Neural cell (in vitro differentiated cells): ENCODE results near the gene GNL2. TPM values are rescaled to one million over a fixed set of nuclear protein-coding genes. Genes with fewer than 3 reads are reported as not detected.

Experiments
- H2AFZ ChIP-seq: fragments of 200-600, 300-800 bp; sonication (generic), shearing (Covaris generic); 2 replicates; pipeline ENCODE4 v1.6.0; 2014; ENCODE audit warnings: low read depth, mild to moderate bottlenecking, antibody characterized with exemption, low read length, moderate library complexity
- H3F3A ChIP-seq: fragments of 200-600 bp; shearing (Covaris generic); 2 replicates; pipeline ENCODE4 v1.6.1; 2016; ENCODE audit warnings: mild to moderate bottlenecking, moderate library complexity, mixed read lengths, antibody characterized with exemption, low read length; ENCODE audit not compliant: insufficient read depth, poor library complexity, severe bottlenecking
- H3K27ac ChIP-seq: fragments of 200-600, 300-800 bp; sonication (generic), shearing (Covaris generic); 2 replicates; pipeline ENCODE4 v1.5.1; 2014; ENCODE audit warnings: mild to moderate bottlenecking, low read length, moderate library complexity
- H3K27me3 ChIP-seq: fragments of 300-800, 200-600 bp; sonication (generic), shearing (Covaris generic); 2 replicates; pipeline ENCODE4 v1.6.0; 2014; ENCODE audit warnings: mild to moderate bottlenecking, low read depth, low read length, moderate library complexity; ENCODE audit not compliant: insufficient read depth
- H3K36me3 ChIP-seq: fragments of 300-800, 200-600 bp; sonication (generic), shearing (Covaris generic); 2 replicates; pipeline ENCODE4 v1.5.1; 2014; ENCODE audit warnings: mild to moderate bottlenecking, antibody characterized with exemption, low read length, moderate library complexity; ENCODE audit not compliant: insufficient read depth
- H3K4me2 ChIP-seq: fragments of 300-800, 200-600 bp; sonication (generic), shearing (Covaris generic); 2 replicates; pipeline ENCODE4 v1.6.0; 2014; ENCODE audit warnings: mild to moderate bottlenecking, low read length
- H3K4me3 ChIP-seq: fragments of 300-800, 200-600 bp; sonication (generic), shearing (Covaris generic); 2 replicates; pipeline ENCODE4 v1.5.1; 2014; ENCODE audit warnings: mild to moderate bottlenecking, low read length, moderate library complexity
- H3K79me2 ChIP-seq: fragments of 200-600 bp; shearing (Covaris generic); replicated peaks from 2 replicates; pipeline ENCODE4 v1.6.0; 2014; ENCODE audit warnings: mild to moderate bottlenecking, low read length, moderate library complexity; ENCODE audit not compliant: insufficient read depth
- H3K9ac ChIP-seq: fragments of 300-800, 200-600 bp; sonication (generic), shearing (Covaris generic); 2 replicates; pipeline ENCODE4 v1.6.1; 2016; ENCODE audit warnings: mild to moderate bottlenecking, low read length, mixed read lengths
- H3K9me2 ChIP-seq: fragments of 200-600 bp; shearing (Covaris generic); 2 replicates; pipeline ENCODE4 v1.6.1; 2016; ENCODE audit warnings: mild to moderate bottlenecking, low read length, mixed read lengths; ENCODE audit not compliant: insufficient read depth
- H3K9me3 ChIP-seq: fragments of 200-600, 300-800 bp; sonication (generic), shearing (Covaris generic); 2 replicates; pipeline ENCODE4 v1.6.1; 2016; ENCODE audit warnings: mild to moderate bottlenecking, mixed run types, low read length, moderate library complexity, mixed read lengths
- H4K20me1 ChIP-seq: fragments of 200-600 bp; shearing (Covaris generic); 2 replicates; pipeline ENCODE4 v1.6.1; 2016; ENCODE audit warnings: mild to moderate bottlenecking, mixed run types; ENCODE audit not compliant: insufficient read depth
- EP300 ChIP-seq: fragments of 450-650 bp; conservative IDR thresholded peaks from 2 replicates; pipeline ENCODE4 v1.6.1; 2014; ENCODE audit warnings: antibody characterized with exemption, mild to moderate bottlenecking, moderate library complexity; ENCODE audit not compliant: poor library complexity, severe bottlenecking
- EZH2 ChIP-seq: fragments of 200-600, 300-800 bp; shearing (Covaris generic), sonication (generic); IDR thresholded peaks from 2 replicates; pipeline ENCODE4 v1.6.1; 2014; ENCODE audit warnings: antibody characterized with exemption, low read length, borderline replicate concordance, mild to moderate bottlenecking; ENCODE audit not compliant: insufficient read depth, poor library complexity, severe bottlenecking
- MXI1 ChIP-seq: fragments of 450-650 bp; conservative IDR thresholded peaks from 2 replicates; pipeline ENCODE4 v1.6.1; 2014; ENCODE audit warnings: antibody characterized with exemption, mild to moderate bottlenecking; ENCODE audit not compliant: poor library complexity, severe bottlenecking
- POLR2AphosphoS5 ChIP-seq: IDR thresholded peaks from 2 replicates; pipeline ENCODE4 v1.6.1; 2012
- RAD21 ChIP-seq: fragments of 450-650 bp; conservative IDR thresholded peaks from 2 replicates; pipeline ENCODE4 v1.6.1; 2014; ENCODE audit warnings: antibody characterized with exemption, mild to moderate bottlenecking, moderate library complexity
- REST ChIP-seq: IDR thresholded peaks from 2 replicates; pipeline ENCODE4 v1.6.1; 2012; ENCODE audit warnings: borderline replicate concordance
- SMC3 ChIP-seq: fragments of 450-650 bp; conservative IDR thresholded peaks from 2 replicates; pipeline ENCODE4 v1.6.1; 2014; ENCODE audit warnings: antibody characterized with exemption, mild to moderate bottlenecking, moderate library complexity; ENCODE audit not compliant: poor library complexity
- TAF1 ChIP-seq: IDR thresholded peaks from 2 replicates; pipeline ENCODE4 v1.6.1; 2012; ENCODE audit warnings: low read depth
- polyA minus RNA-seq: library from RNA; depleted of rRNA, polyadenylated mRNA; stranded (reverse); fragments of >200 nt; gene quantifications from 2 replicates; pipeline ENCODE4 v1.2.3, GENCODE V29; 2014
- polyA plus RNA-seq: library from polyadenylated mRNA; depleted of rRNA; stranded (reverse); fragments of >200 nt; gene quantifications from 2 replicates; pipeline ENCODE4 v1.2.3, GENCODE V29; 2014
- TF ChIP-seq, protein P1 (sequence below): fragments of 450-650 bp; IDR thresholded peaks from 2 replicates; pipeline ENCODE4 v1.5.1; 2014; ENCODE audit warnings: antibody characterized with exemption, mild to moderate bottlenecking, moderate library complexity; ENCODE audit not compliant: poor library complexity, severe bottlenecking

GNL2 gene
- polyA plus RNA-seq = 31.6 and 31.7 TPM in 2 replicates
- polyA minus RNA-seq = 55.8 and 57.4 TPM in 2 replicates

GRCh38 chr1:37595440-37596181 lies at the start of gene GNL2:
Gene GNL2, minus strand, starts transcription at chr1:37595937. Its CDS starts 115 bp downstream, at chr1:37595822.
- Histone ChIP-seq H3K27ac (peak within 1 kb of the TSS; percentile 44), H2AFZ (peak within 1 kb of the TSS; percentile 93), H3K9ac (peak within 1 kb of the TSS; percentile 62), H4K20me1 (no peaks in the 10 kb centered on the region), H3K79me2 (peaks cover 25% of the 10 kb centered on the region), H3K27me3 (no peaks in the 10 kb centered on the region), H3K36me3 (no peaks in the 10 kb centered on the region), H3K9me3 (no peaks in the 10 kb centered on the region), H3K9me2 (no peaks in the 10 kb centered on the region), H3K4me3 (peak within 1 kb of the TSS; percentile 76), H3K4me2 (peak within 1 kb of the TSS; percentile 90), H3F3A (no peaks in the 10 kb centered on the region)
- TF ChIP-seq EP300 (peak; percentile 40), POLR2AphosphoS5 (peak; percentile 92), EZH2 (no peak), MXI1 (peak; percentile 96), RAD21 (peak; percentile 57), REST (peak; percentile 57), SMC3 (peak; percentile 55), TAF1 (peak; percentile 65)
- TF ChIP-seq, protein P1, sequence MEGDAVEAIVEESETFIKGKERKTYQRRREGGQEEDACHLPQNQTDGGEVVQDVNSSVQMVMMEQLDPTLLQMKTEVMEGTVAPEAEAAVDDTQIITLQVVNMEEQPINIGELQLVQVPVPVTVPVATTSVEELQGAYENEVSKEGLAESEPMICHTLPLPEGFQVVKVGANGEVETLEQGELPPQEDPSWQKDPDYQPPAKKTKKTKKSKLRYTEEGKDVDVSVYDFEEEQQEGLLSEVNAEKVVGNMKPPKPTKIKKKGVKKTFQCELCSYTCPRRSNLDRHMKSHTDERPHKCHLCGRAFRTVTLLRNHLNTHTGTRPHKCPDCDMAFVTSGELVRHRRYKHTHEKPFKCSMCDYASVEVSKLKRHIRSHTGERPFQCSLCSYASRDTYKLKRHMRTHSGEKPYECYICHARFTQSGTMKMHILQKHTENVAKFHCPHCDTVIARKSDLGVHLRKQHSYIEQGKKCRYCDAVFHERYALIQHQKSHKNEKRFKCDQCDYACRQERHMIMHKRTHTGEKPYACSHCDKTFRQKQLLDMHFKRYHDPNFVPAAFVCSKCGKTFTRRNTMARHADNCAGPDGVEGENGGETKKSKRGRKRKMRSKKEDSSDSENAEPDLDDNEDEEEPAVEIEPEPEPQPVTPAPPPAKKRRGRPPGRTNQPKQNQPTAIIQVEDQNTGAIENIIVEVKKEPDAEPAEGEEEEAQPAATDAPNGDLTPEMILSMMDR = peak; percentile 32

DNA sequence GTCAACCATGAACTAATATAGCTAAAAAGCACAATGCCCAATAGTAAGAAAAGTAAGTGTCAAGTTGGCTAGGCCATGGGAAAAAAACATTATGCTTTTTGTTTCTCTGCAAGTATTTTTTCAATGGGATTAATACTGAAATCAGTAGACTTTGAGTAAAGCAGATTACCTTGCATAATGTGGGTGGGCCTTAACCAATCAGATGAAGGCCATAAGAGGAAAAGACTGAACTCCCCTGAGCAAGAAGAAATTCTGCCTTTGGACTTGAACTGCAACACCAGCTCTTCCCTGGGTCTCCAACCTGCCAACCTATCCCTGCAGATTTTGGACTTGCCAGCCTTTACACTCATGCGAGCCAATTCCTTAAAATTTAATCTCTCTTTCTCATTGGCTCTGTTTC lies 45.3 kb upstream of the GNL2 start:
- Histone ChIP-seq H3K27me3 (peaks cover 2% of the 10 kb centered on the region), H3K27ac (no peak overlapping the region), H3K9ac (no peak overlapping the region), H4K20me1 (no peaks in the 10 kb centered on the region), H3F3A (no peaks in the 10 kb centered on the region), H2AFZ (no peak overlapping the region), H3K9me3 (no peaks in the 10 kb centered on the region), H3K4me2 (no peak overlapping the region), H3K79me2 (no peaks in the 10 kb centered on the region), H3K4me3 (no peak overlapping the region), H3K36me3 (no peaks in the 10 kb centered on the region), H3K9me2 (no peaks in the 10 kb centered on the region)
- TF ChIP-seq EP300 (no peak), TAF1 (no peak), SMC3 (no peak), RAD21 (no peak), EZH2 (no peak), POLR2AphosphoS5 (no peak), MXI1 (no peak), REST (no peak)
- TF ChIP-seq, protein P1 = no peak
